HepG2 (cell line): ENCODE measurements around the gene DHTKD1. TPM values are rescaled to one million over a fixed set of nuclear protein-coding genes. Genes with fewer than 3 reads are reported as not detected.

ENCODE experiments used
- CHD4 ChIP-seq: fragments of 200-600 bp; sonication (generic); IDR thresholded peaks from 2 replicates; pipeline ENCODE4 v1.7.0; 2017; ENCODE audit warnings: mild to moderate bottlenecking, low read length, borderline replicate concordance
- DPF2 ChIP-seq: sonication (generic); formaldehyde crosslinking; IDR thresholded peaks from 2 replicates; pipeline ENCODE4 v1.4.0; 2020; ENCODE audit warnings: mild to moderate bottlenecking, low read depth, missing genetic modification reagents, borderline replicate concordance
- FOXC1 ChIP-seq: sonication (generic); formaldehyde crosslinking; IDR thresholded peaks from 2 replicates; pipeline ENCODE4 v1.8.0; 2022; ENCODE audit warnings: mild to moderate bottlenecking, missing genetic modification reagents, borderline replicate concordance
- GATAD2A ChIP-seq: IDR thresholded peaks from 2 replicates; pipeline ENCODE4 v1.6.1; 2016
- HMGA1 ChIP-seq: sonication (generic); formaldehyde crosslinking; conservative IDR thresholded peaks from 2 replicates; pipeline ENCODE4 v1.4.0; 2020; ENCODE audit warnings: missing genetic modification reagents
- HNRNPH1 ChIP-seq: fragments of 200-400 bp; formaldehyde crosslinking; optimal IDR thresholded peaks from 2 replicates; pipeline ENCODE3; 2017; ENCODE audit warnings: mild to moderate bottlenecking, low read depth, low read length
- HNRNPK ChIP-seq: fragments of 200-400 bp; formaldehyde crosslinking; IDR thresholded peaks from 2 replicates; pipeline ENCODE4 v1.6.1; 2018; ENCODE audit warnings: low read length, low read depth, moderate library complexity, mild to moderate bottlenecking; ENCODE audit not compliant: poor library complexity, severe bottlenecking
- KLF12 ChIP-seq: sonication (generic); formaldehyde crosslinking; IDR thresholded peaks from 2 replicates; pipeline ENCODE4 v1.4.0; 2020; ENCODE audit warnings: missing genetic modification reagents, borderline replicate concordance
- MAFG ChIP-seq: sonication (generic); formaldehyde crosslinking; IDR thresholded peaks from 2 replicates; pipeline ENCODE4 v1.5.1; 2020; ENCODE audit warnings: mild to moderate bottlenecking, missing genetic modification reagents
- PHF8 ChIP-seq: sonication (generic); formaldehyde crosslinking; IDR thresholded peaks from 2 replicates; pipeline ENCODE4 v1.5.0; 2020; ENCODE audit warnings: missing genetic modification reagents
- SALL2 ChIP-seq: sonication (generic); formaldehyde crosslinking; IDR thresholded peaks from 2 replicates; pipeline ENCODE4 v1.8.1; 2023; ENCODE audit warnings: mild to moderate bottlenecking, missing genetic modification reagents, inconsistent platforms
- SIX1 ChIP-seq: sonication (generic); formaldehyde crosslinking; IDR thresholded peaks from 2 replicates; pipeline ENCODE4 v1.4.0; 2020; ENCODE audit warnings: missing genetic modification reagents, borderline replicate concordance
- STAT5B ChIP-seq: sonication (generic); formaldehyde crosslinking; IDR thresholded peaks from 2 replicates; pipeline ENCODE4 v1.4.0; 2020; ENCODE audit warnings: missing genetic modification reagents
- ZBTB2 ChIP-seq: sonication (generic); formaldehyde crosslinking; IDR thresholded peaks from 2 replicates; pipeline ENCODE4 v1.8.0; 2022; ENCODE audit warnings: low read depth, missing genetic modification reagents
- ZBTB43 ChIP-seq: sonication (generic); formaldehyde crosslinking; conservative IDR thresholded peaks from 2 replicates; pipeline ENCODE4 v1.4.0; 2020; ENCODE audit warnings: missing genetic modification reagents
- ZFP91 ChIP-seq: sonication (generic); formaldehyde crosslinking; IDR thresholded peaks from 2 replicates; pipeline ENCODE4 v1.9.0; 2022; ENCODE audit warnings: missing genetic modification reagents, mild to moderate bottlenecking, borderline replicate concordance
- ZFY ChIP-seq: sonication (generic); formaldehyde crosslinking; IDR thresholded peaks from 2 replicates; pipeline ENCODE4 v1.4.0; 2020; ENCODE audit warnings: missing genetic modification reagents
- ZNF503 ChIP-seq: sonication (generic); formaldehyde crosslinking; IDR thresholded peaks from 2 replicates; pipeline ENCODE4 v1.4.0; 2020; ENCODE audit warnings: missing genetic modification reagents
- ZNF567 ChIP-seq: sonication (generic); formaldehyde crosslinking; IDR thresholded peaks from 2 replicates; pipeline ENCODE4 v1.8.1; 2023; ENCODE audit warnings: mild to moderate bottlenecking, missing genetic modification reagents, borderline replicate concordance
- ZNF574 ChIP-seq: sonication (generic); formaldehyde crosslinking; IDR thresholded peaks from 2 replicates; pipeline ENCODE4 v1.4.0; 2020; ENCODE audit warnings: missing genetic modification reagents
- ZNF614 ChIP-seq: IDR thresholded peaks from 2 replicates; pipeline ENCODE4 v1.6.1; 2018; ENCODE audit warnings: missing biosample characterization, missing genetic modification reagents, inconsistent platforms, borderline replicate concordance
- ZNF75D ChIP-seq: sonication (generic); formaldehyde crosslinking; IDR thresholded peaks from 2 replicates; pipeline ENCODE4 v1.8.1; 2023; ENCODE audit warnings: missing genetic modification reagents, mild to moderate bottlenecking, borderline replicate concordance
- polyA plus RNA-seq, 8 experiments: library from polyadenylated mRNA; depleted of rRNA in 3 of 8; stranded (reverse) in 7 of 8; unstranded in 1 of 8; fragments of >200 nt; fragmentation: Illumina TruSeq in 4 of 8; extraction: Trizol in 4 of 8; gene quantifications; 2 replicates each; pipeline versions ENCODE4 v1.2.1 to v1.2.3, GENCODE V29; 2011 to 2016; ENCODE audit warnings: low read depth in 4 of 8, missing spikeins in 1 of 8, mixed read lengths in 1 of 8; ENCODE audit not compliant: insufficient read depth in 1 of 8
- total RNA-seq, 5 experiments: library from RNA; depleted of rRNA; stranded (reverse); fragments of >200 nt; fragmentation: Illumina TruSeq; extraction: Trizol; gene quantifications; 2 replicates each; pipeline ENCODE4 v1.2.3, GENCODE V29; 2016; ENCODE audit warnings: low read depth in 1 of 5

The DHTKD1 gene
- total and polyA plus RNA-seq, 2 of the 13 experiments (the other 11 are each of a cell fraction or from before 2014, with no cell fraction given) = 9.6 to 14.1 TPM

GRCh38 chr10:12042409-12042796 is 26.4 kb upstream of the DHTKD1 start (continued):
- TF ChIP-seq ZBTB2 (CRISPR knock-in tag) (0 out of 2 replicates have a peak, but pooled peaks have one; percentile 4), KLF12 (CRISPR knock-in tag) (peak; percentile 15; the same call in 1 of the 2 replicates), HNRNPK (peak; percentile 65), ZNF503 (CRISPR knock-in tag) (0 out of 2 replicates have a peak, but pooled peaks have one; percentile 15), FOXC1 (no peak), ZNF75D (CRISPR knock-in tag) (no peak), HNRNPH1 (no peak), ZBTB43 (CRISPR knock-in tag) (no peak), STAT5B (CRISPR knock-in tag) (no peak), ZNF567 (CRISPR knock-in tag) (no peak), MAFG (CRISPR knock-in tag) (no peak), ZNF574 (CRISPR knock-in tag) (no peak), PHF8 (CRISPR knock-in tag) (peak; percentile 65), CHD4 (no peak), HMGA1 (CRISPR knock-in tag) (no peak), ZNF614 (CRISPR knock-in tag) (no peak), GATAD2A (no peak), DPF2 (CRISPR knock-in tag) (no peak), SIX1 (CRISPR knock-in tag) (no peak), ZFY (peak; percentile 37; the same call in 1 of the 2 replicates), ZFP91 (peak; percentile 76; the same call in 1 of the 2 replicates), SALL2 (CRISPR knock-in tag) (peak; percentile 26; the same call in 1 of the 2 replicates)
